ENCODE measurements around the gene MOSMO.

DNA sequence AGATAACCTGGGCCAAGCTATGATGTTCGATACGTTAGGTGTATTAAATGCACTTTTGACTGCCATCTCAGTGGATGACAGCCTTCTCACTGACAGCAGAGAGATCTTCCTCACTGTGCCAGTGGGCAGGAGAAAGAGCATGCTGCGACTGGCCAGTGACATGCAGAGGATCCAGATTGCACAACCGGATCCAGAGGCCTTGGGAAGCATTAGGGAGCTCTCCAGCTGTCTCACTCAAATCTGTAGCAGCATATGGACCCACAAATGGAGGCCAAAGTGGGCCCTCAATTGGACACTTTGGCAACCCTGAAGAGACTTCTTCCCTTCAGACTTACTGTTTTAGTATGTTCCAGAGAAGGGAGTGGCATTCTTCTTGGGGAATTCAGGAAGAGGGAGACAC lies 27.9 kb upstream of the MOSMO start:
- TF ChIP-seq, protein P1, sequence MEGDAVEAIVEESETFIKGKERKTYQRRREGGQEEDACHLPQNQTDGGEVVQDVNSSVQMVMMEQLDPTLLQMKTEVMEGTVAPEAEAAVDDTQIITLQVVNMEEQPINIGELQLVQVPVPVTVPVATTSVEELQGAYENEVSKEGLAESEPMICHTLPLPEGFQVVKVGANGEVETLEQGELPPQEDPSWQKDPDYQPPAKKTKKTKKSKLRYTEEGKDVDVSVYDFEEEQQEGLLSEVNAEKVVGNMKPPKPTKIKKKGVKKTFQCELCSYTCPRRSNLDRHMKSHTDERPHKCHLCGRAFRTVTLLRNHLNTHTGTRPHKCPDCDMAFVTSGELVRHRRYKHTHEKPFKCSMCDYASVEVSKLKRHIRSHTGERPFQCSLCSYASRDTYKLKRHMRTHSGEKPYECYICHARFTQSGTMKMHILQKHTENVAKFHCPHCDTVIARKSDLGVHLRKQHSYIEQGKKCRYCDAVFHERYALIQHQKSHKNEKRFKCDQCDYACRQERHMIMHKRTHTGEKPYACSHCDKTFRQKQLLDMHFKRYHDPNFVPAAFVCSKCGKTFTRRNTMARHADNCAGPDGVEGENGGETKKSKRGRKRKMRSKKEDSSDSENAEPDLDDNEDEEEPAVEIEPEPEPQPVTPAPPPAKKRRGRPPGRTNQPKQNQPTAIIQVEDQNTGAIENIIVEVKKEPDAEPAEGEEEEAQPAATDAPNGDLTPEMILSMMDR (IDR thresholded peaks at IDR 0.05) = no peak
- TF ChIP-seq POLR2A (IDR thresholded peaks at IDR 0.05) = no peak

All from heart left ventricle (tissue), 13 donors.